ENCODE data around the gene PPM1E.

Gene PPM1E

GRCh38 chr17:59000022-59000421 is 244.4 kb downstream of the PPM1E start:
- no peak for DNase-seq

- peak; percentile 83 to 93 for DNase-seq
Measured at GRCh38 chr17:59001158-59001814, 245.6 kb downstream of the PPM1E start.

GRCh38 chr17:59002126-59002525 is 246.5 kb downstream of the PPM1E start:
- no peak for DNase-seq

GRCh38 chr17:59002848-59003247 is 247.2 kb downstream of the PPM1E start:
- DNase-seq = no peak

- DNase-seq = no peak
Measured at GRCh38 chr17:59003860-59004259, 248.2 kb downstream of the PPM1E start.

GRCh38 chr17:59004338-59005111 is 248.9 kb downstream of the PPM1E start:
- DNase-seq = peak in 1 of 2 donors; percentile 91

- DNase-seq = no peak
Measured at GRCh38 chr17:59007995-59008394, 252.3 kb downstream of the PPM1E start.

GRCh38 chr17:59008737-59009136 is 253.1 kb downstream of the PPM1E start:
- DNase-seq = no peak

GRCh38 chr17:59010026-59010425 is 254.4 kb downstream of the PPM1E start:
- DNase-seq = no peak

GRCh38 chr17:59011975-59012374 is 256.3 kb downstream of the PPM1E start:
- DNase-seq = no peak

GRCh38 chr17:59018019-59018418 is 262.4 kb downstream of the PPM1E start:
- DNase-seq = no peak

GRCh38 chr17:59024916-59025315 is 269.3 kb downstream of the PPM1E start:
- DNase-seq = no peak

- DNase-seq = peak; percentile 49 to 61
Measured at GRCh38 chr17:59026176-59026939, 270.7 kb downstream of the PPM1E start.

GRCh38 chr17:59027750-59028149 is 272.1 kb downstream of the PPM1E start:
- DNase-seq = peak in 1 of 2 donors; percentile 10

GRCh38 chr17:59028328-59028727 is 272.7 kb downstream of the PPM1E start:
- DNase-seq = no peak

- DNase-seq = no peak
Measured at GRCh38 chr17:59030811-59031210, 275.2 kb downstream of the PPM1E start.
